H1 (cell line): Measurements from ENCODE around the gene RDM1. TPM values are rescaled to one million over a fixed set of nuclear protein-coding genes. Genes with fewer than 3 reads are reported as not detected.

ENCODE experiments used
- CTCF ChIA-PET: fragments of 300-600 bp; sonication (Branson Sonifier 250); formaldehyde crosslinking; loops from one replicate; lab custom pipeline; 2021; ENCODE audit not compliant: partially characterized antibody; lab: Charles Lee
- POLR2A ChIA-PET: fragments of 300-600 bp; sonication (Branson Sonifier 250); formaldehyde crosslinking; loops from one replicate; lab custom pipeline; 2021; ENCODE audit warnings: inconsistent platforms; ENCODE audit not compliant: partially characterized antibody; lab: Charles Lee
- DNase-seq, 2 experiments: peaks; one replicate each; pipeline versions ENCODE4 v3.0.0 to v3.0.0-alpha.2; 2010 to 2022; ENCODE audit warnings: low spot score in 2 of 2, low read depth in 1 of 2, mixed read lengths in 1 of 2
- FAIRE-seq: peaks from 2 replicates; lab custom pipeline; 2011; peaks lifted over from hg19 to GRCh38; lab: Jason Lieb, UNC
- H2AFZ ChIP-seq: 2 replicates; pipeline ENCODE4 v1.8.1; 2012; ENCODE audit warnings: low read length, inconsistent platforms
- H2AK5ac ChIP-seq: 2 replicates; pipeline ENCODE4 v1.6.1; 2013; ENCODE audit warnings: low read depth, low read length
- H2BK120ac ChIP-seq: replicated peaks from 2 replicates; pipeline ENCODE3; 2013; ENCODE audit warnings: low read depth, low read length, inconsistent platforms
- H2BK12ac ChIP-seq: 2 replicates; pipeline ENCODE4 v1.6.1; 2013; ENCODE audit warnings: low read depth, low read length
- H2BK15ac ChIP-seq: 2 replicates; pipeline ENCODE4 v1.6.1; 2013; ENCODE audit warnings: low read length
- H2BK20ac ChIP-seq: 2 replicates; pipeline ENCODE4 v1.6.1; 2013; ENCODE audit warnings: low read length
- H2BK5ac ChIP-seq: 2 replicates; pipeline ENCODE4 v1.6.1; 2013; ENCODE audit warnings: low read depth, low read length
- H3K14ac ChIP-seq: 2 replicates; pipeline ENCODE4 v1.6.1; 2013; ENCODE audit warnings: inconsistent platforms; ENCODE audit not compliant: insufficient read length
- H3K18ac ChIP-seq: 2 replicates; pipeline ENCODE4 v1.6.1; 2013; ENCODE audit warnings: low read length; ENCODE audit errors: extremely low read depth
- H3K23ac ChIP-seq: 2 replicates; pipeline ENCODE4 v1.6.1; 2013; ENCODE audit warnings: inconsistent platforms; ENCODE audit not compliant: insufficient read length
- H3K23me2 ChIP-seq: 2 replicates; pipeline ENCODE4 v1.6.1; 2013; ENCODE audit warnings: low read depth, low read length
- H3K27ac ChIP-seq: 2 replicates; pipeline ENCODE4 v1.6.1; 2011; ENCODE audit warnings: low read depth, low read length, inconsistent platforms
- H3K27me3 ChIP-seq, 4 experiments: replicated peaks in 1 of 4; 1 replicate in 1 of 4; 2 replicates in 3 of 4; pipeline versions ENCODE4 v1.6.1 to v1.8.1; 2011 to 2013; ENCODE audit warnings: low read length in 3 of 4, mild to moderate bottlenecking in 3 of 4, inconsistent platforms in 2 of 4, mixed read lengths in 2 of 4, moderate library complexity in 1 of 4; ENCODE audit not compliant: control insufficient read depth in 3 of 4, insufficient read depth in 3 of 4; ENCODE audit errors: extremely low read depth in 1 of 4
- H3K36me3 ChIP-seq, 4 experiments: 2 replicates each; pipeline versions ENCODE4 v1.6.1 to v1.8.1; 2011 to 2013; ENCODE audit warnings: mild to moderate bottlenecking in 4 of 4, low read length in 3 of 4, moderate library complexity in 2 of 4, control low read depth in 1 of 4, inconsistent platforms in 1 of 4; ENCODE audit not compliant: insufficient read depth in 4 of 4, control insufficient read depth in 2 of 4
- H3K4ac ChIP-seq: replicated peaks from 2 replicates; pipeline ENCODE3; 2013; ENCODE audit warnings: low read length, low read depth, mixed read lengths, inconsistent platforms; ENCODE audit not compliant: insufficient read length
- H3K4me1 ChIP-seq, 4 experiments: replicated peaks in 1 of 4; 1 replicate in 1 of 4; 2 replicates in 3 of 4; pipeline versions ENCODE4 v1.6.1 to v1.8.1; 2011 to 2013; ENCODE audit warnings: low read length in 3 of 4, inconsistent platforms in 2 of 4, mixed read lengths in 1 of 4; ENCODE audit not compliant: insufficient read depth in 4 of 4, control insufficient read depth in 3 of 4
- H3K4me2 ChIP-seq, 2 experiments: 2 replicates each; pipeline versions ENCODE4 v1.6.1 to v1.8.1; 2011 to 2013; ENCODE audit warnings: low read depth in 2 of 2, low read length in 2 of 2, control low read depth in 1 of 2, inconsistent platforms in 1 of 2, mild to moderate bottlenecking in 1 of 2; ENCODE audit not compliant: insufficient read depth in 1 of 2
- H3K4me3 ChIP-seq, 4 experiments: fragments of 200-600, 300-600 bp in 1 of 4; sonication (generic), shearing (Covaris generic), sonication (Bioruptor Twin) in 1 of 4; 2 replicates each; pipeline versions ENCODE4 v1.5.1 to v1.8.1; 2011 to 2016; ENCODE audit warnings: low read length in 4 of 4, low read depth in 3 of 4, control low read depth in 2 of 4, inconsistent platforms in 2 of 4, mild to moderate bottlenecking in 2 of 4, mixed read lengths in 1 of 4, moderate library complexity in 1 of 4; ENCODE audit not compliant: insufficient read depth in 2 of 4; ENCODE audit errors: extremely low read depth in 1 of 4
- H3K56ac ChIP-seq: replicated peaks from 2 replicates; pipeline ENCODE3; 2013; ENCODE audit warnings: low read depth, mild to moderate bottlenecking, mixed read lengths, low read length, inconsistent platforms; ENCODE audit not compliant: insufficient read length
- H3K79me1 ChIP-seq: 2 replicates; pipeline ENCODE4 v1.6.1; 2013; ENCODE audit warnings: low read depth, low read length, control low read depth
- H3K79me2 ChIP-seq, 2 experiments: 2 replicates each; pipeline versions ENCODE4 v1.6.1 to v1.8.1; 2012 to 2013; ENCODE audit warnings: low read length in 2 of 2, mild to moderate bottlenecking in 2 of 2, inconsistent platforms in 1 of 2; ENCODE audit not compliant: insufficient read depth in 2 of 2, control insufficient read depth in 1 of 2
- H3K9ac ChIP-seq, 4 experiments: replicated peaks in 1 of 4; 1 replicate in 1 of 4; 2 replicates in 3 of 4; pipeline versions ENCODE4 v1.6.1 to v1.8.1; 2011 to 2013; ENCODE audit warnings: low read depth in 3 of 4, low read length in 3 of 4, control low read depth in 2 of 4, mild to moderate bottlenecking in 2 of 4, moderate library complexity in 2 of 4, inconsistent platforms in 1 of 4; ENCODE audit errors: extremely low read depth in 1 of 4
- H3K9me3 ChIP-seq, 2 experiments: 2 replicates each; pipeline versions ENCODE4 v1.6.1 to v1.8.1; 2012 to 2013; ENCODE audit warnings: mild to moderate bottlenecking in 2 of 2, moderate library complexity in 2 of 2, control low read depth in 1 of 2, inconsistent platforms in 1 of 2, low read depth in 1 of 2, low read length in 1 of 2, mixed read lengths in 1 of 2; ENCODE audit not compliant: insufficient read depth in 2 of 2
- H4K20me1 ChIP-seq, 2 experiments: replicated peaks in 1 of 2; 2 replicates each; pipeline versions ENCODE3 to v1.8.1; 2011 to 2013; ENCODE audit warnings: inconsistent platforms in 2 of 2, low read length in 2 of 2, mild to moderate bottlenecking in 1 of 2; ENCODE audit not compliant: insufficient read depth in 2 of 2, control insufficient read depth in 1 of 2
- H4K5ac ChIP-seq: 2 replicates; pipeline ENCODE4 v1.6.1; 2013; ENCODE audit warnings: low read length, low read depth, mixed read lengths, inconsistent platforms; ENCODE audit not compliant: insufficient read length
- H4K8ac ChIP-seq: 2 replicates; pipeline ENCODE4 v1.8.0; 2013; ENCODE audit warnings: mild to moderate bottlenecking, moderate library complexity, low read length, inconsistent platforms; ENCODE audit not compliant: insufficient read depth; ENCODE audit errors: extremely low read depth
- H4K91ac ChIP-seq: replicated peaks from 2 replicates; pipeline ENCODE3; 2013; ENCODE audit warnings: low read length, mixed read lengths, inconsistent platforms; ENCODE audit not compliant: insufficient read length
- BCL11A ChIP-seq, 2 experiments: IDR thresholded peaks; one replicate each; pipeline ENCODE4 v1.6.1; 2011; ENCODE audit warnings: low read depth in 2 of 2, low read length in 2 of 2, mild to moderate bottlenecking in 2 of 2
- CEBPB ChIP-seq: IDR thresholded peaks from 2 replicates; pipeline ENCODE4 v1.6.1; 2012; ENCODE audit warnings: low read depth, low read length
- CTBP2 ChIP-seq: IDR thresholded peaks from 2 replicates; pipeline ENCODE4 v1.7.0; 2011; ENCODE audit warnings: borderline replicate concordance, mild to moderate bottlenecking, moderate library complexity, mixed read lengths, low read length; ENCODE audit not compliant: insufficient read depth, insufficient read length
- FOSL1 ChIP-seq: IDR thresholded peaks from 2 replicates; pipeline ENCODE4 v1.6.1; 2011; ENCODE audit warnings: mild to moderate bottlenecking, low read depth, low read length, moderate library complexity; ENCODE audit not compliant: insufficient read depth
- JUN ChIP-seq: IDR thresholded peaks from 2 replicates; pipeline ENCODE4 v1.6.1; 2011; ENCODE audit warnings: low read depth, mild to moderate bottlenecking, improper control_type of control experiment, low read length
- MAFK ChIP-seq: IDR thresholded peaks from 2 replicates; pipeline ENCODE4 v1.6.1; 2012; ENCODE audit warnings: low read depth, mild to moderate bottlenecking, improper control_type of control experiment, low read length
- RXRA ChIP-seq: IDR thresholded peaks from 2 replicates; pipeline ENCODE4 v1.6.1; 2011; ENCODE audit warnings: low read depth, mild to moderate bottlenecking, low read length, moderate library complexity; ENCODE audit not compliant: insufficient read depth
- SIX5 ChIP-seq: IDR thresholded peaks from 2 replicates; pipeline ENCODE4 v1.6.1; 2011; ENCODE audit warnings: mild to moderate bottlenecking, low read depth, low read length
- SP4 ChIP-seq: IDR thresholded peaks from 2 replicates; pipeline ENCODE4 v1.6.1; 2012; ENCODE audit warnings: low read length, inconsistent platforms
- TAF1 ChIP-seq: IDR thresholded peaks from 2 replicates; pipeline ENCODE4 v1.6.1; 2011; ENCODE audit warnings: mild to moderate bottlenecking, low read depth, low read length
- TAF7 ChIP-seq: optimal IDR thresholded peaks from 2 replicates; pipeline ENCODE3; 2011; ENCODE audit warnings: low read depth, mild to moderate bottlenecking, inconsistent platforms, low read length, moderate library complexity, borderline replicate concordance
- WGBS, 2 experiments: shearing (Covaris generic) in 1 of 2; methylation state at CpG; one replicate each; pipeline versions ENCODE4 v1.1.6 to v1.1.7; 2013 to 2015; ENCODE audit warnings: low lambda C conversion rate in 2 of 2, mixed read lengths in 2 of 2, inconsistent platforms in 1 of 2, low coverage in 1 of 2, missing lambda C conversion rate in 1 of 2; ENCODE audit not compliant: insufficient replicate concordance in 2 of 2, insufficient coverage in 1 of 2, insufficient read length in 1 of 2; ENCODE audit errors: extremely low coverage in 1 of 2, missing lambda C conversion rate in 1 of 2; 5-methylcytosine and 5-hydroxymethylcytosine counted together
- polyA plus RNA-seq, 7 experiments: library from polyadenylated mRNA; depleted of rRNA in 3 of 7; stranded (reverse) in 5 of 7; unstranded in 2 of 7; fragments of >200 nt in 5 of 7; fragments of 200-250 nt in 2 of 7; gene quantifications; 1 replicate in 5 of 7; 2 replicates in 1 of 7; 4 replicates in 1 of 7; pipeline versions ENCODE4 v1.2.1 to v1.2.3, GENCODE V29; 2011 to 2013; ENCODE audit warnings: missing spikeins in 2 of 7, mixed read lengths in 2 of 7
- total RNA-seq: library from RNA; stranded (reverse); fragmentation: NEBNext Ultra II Directional; extraction: Animal tissue kit (Norgen Biotek cat#: 25700); gene quantifications from 2 replicates; pipeline ENCODE4 v1.2.1, GENCODE V29; 2021
- TF ChIP-seq, protein P1 (sequence below): IDR thresholded peaks from 2 replicates; pipeline ENCODE4 v1.6.1; 2012; ENCODE audit warnings: inconsistent platforms
- TF ChIP-seq, protein P2 (sequence below): IDR thresholded peaks from 2 replicates; pipeline ENCODE4 v1.6.1; 2011; ENCODE audit warnings: low read length, improper control_type of control experiment

RDM1 gene
- total and polyA plus RNA-seq, 2 of the 8 experiments (the other 6 are each of a cell fraction or from before 2014, with no cell fraction given) = 7.3 to 9.7 TPM

DNA sequence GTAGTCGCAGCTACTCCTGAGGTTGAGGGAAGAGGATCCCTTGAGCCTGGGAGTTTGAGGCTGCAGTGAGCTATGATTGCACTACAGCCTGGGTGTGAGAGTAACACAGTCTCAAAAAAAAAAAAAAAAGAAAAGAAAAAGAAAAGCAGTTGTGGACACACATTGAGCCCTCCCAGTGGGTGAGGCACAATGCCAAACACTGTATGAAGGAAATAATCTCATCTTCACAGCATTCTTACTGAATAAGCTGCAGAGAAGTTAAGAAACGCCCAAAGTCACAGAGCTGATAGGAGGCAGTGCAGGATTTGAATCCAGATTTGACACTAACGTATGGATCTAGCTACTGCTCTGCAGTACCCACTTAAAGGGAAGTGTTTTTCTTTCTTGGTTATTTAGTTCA is 18.8 kb upstream of the RDM1 start:
- no peak overlapping the region for H2BK120ac ChIP-seq
- H3K79me1 ChIP-seq = no peaks in the 10 kb centered on the region
- H3K27ac ChIP-seq = no peak overlapping the region
- H2AFZ ChIP-seq = no peak overlapping the region
- no peak overlapping the region for H3K14ac ChIP-seq
- H2AK5ac ChIP-seq = no peak overlapping the region
- no peak overlapping the region for H3K4me3 ChIP-seq
- 88% methylated on average over 3 of the region's 3 CpGs; no CpG with 5 or more reads in 1 of the 2 experiments for WGBS, 2 experiments
- no peak overlapping the region for H3K23ac ChIP-seq
- no peak overlapping the region for H3K4ac ChIP-seq
- H3K79me2 ChIP-seq = no peaks in the 10 kb centered on the region
- no peaks in the 10 kb centered on the region for H3K27me3 ChIP-seq
- no peak overlapping the region for H4K91ac ChIP-seq
- no peak overlapping the region for H2BK5ac ChIP-seq
- H3K56ac ChIP-seq = no peak overlapping the region
- H3K23me2 ChIP-seq = no peaks in the 10 kb centered on the region
- H3K9ac ChIP-seq = no peak overlapping the region
- DNase-seq (no peak), FAIRE-seq (no peak)
- H4K8ac ChIP-seq = no peak overlapping the region
- no peak overlapping the region for H4K5ac ChIP-seq
- H2BK20ac ChIP-seq = no peak overlapping the region
- no peak overlapping the region for H2BK12ac ChIP-seq
- no peak overlapping the region for H2BK15ac ChIP-seq
- ChIA-PET POLR2A (no interaction called here), CTCF (interaction anchor here (1.0 to 1.4 kb wide), 3 partner anchors 17 to 27 kb away, joined by 3 to 8 read pairs (median 3); no protein-coding TSS in a partner anchor)
- H3K36me3 ChIP-seq = no peaks in the 10 kb centered on the region
- no peak overlapping the region for H3K18ac ChIP-seq
- H3K4me1 ChIP-seq = peaks cover 0 to 7% (median 2%) of the 10 kb centered on the region in 4 experiments; a peak in 4 of 7 replicates
- no peaks in the 10 kb centered on the region for H3K9me3 ChIP-seq
- no peak overlapping the region for H3K4me2 ChIP-seq
- no peaks in the 10 kb centered on the region for H4K20me1 ChIP-seq
- TF ChIP-seq RXRA = no peak
- TF ChIP-seq, protein P1, sequence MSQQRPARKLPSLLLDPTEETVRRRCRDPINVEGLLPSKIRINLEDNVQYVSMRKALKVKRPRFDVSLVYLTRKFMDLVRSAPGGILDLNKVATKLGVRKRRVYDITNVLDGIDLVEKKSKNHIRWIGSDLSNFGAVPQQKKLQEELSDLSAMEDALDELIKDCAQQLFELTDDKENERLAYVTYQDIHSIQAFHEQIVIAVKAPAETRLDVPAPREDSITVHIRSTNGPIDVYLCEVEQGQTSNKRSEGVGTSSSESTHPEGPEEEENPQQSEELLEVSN = no peak
- no peak for TF ChIP-seq TAF1
- no peak for TF ChIP-seq FOSL1
- TF ChIP-seq MAFK = no peak
- no peak for TF ChIP-seq CTBP2
- TF ChIP-seq, protein P2, sequence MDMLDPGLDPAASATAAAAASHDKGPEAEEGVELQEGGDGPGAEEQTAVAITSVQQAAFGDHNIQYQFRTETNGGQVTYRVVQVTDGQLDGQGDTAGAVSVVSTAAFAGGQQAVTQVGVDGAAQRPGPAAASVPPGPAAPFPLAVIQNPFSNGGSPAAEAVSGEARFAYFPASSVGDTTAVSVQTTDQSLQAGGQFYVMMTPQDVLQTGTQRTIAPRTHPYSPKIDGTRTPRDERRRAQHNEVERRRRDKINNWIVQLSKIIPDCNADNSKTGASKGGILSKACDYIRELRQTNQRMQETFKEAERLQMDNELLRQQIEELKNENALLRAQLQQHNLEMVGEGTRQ = no peak
- TF ChIP-seq BCL11A (IDR thresholded peaks at IDR 0.05; ENCODE audit: low read depth in 2 of 2, low read length in 2 of 2) = no peak
- no peak for TF ChIP-seq SP4
- TF ChIP-seq SIX5 = no peak
- TF ChIP-seq CEBPB = no peak
- TF ChIP-seq TAF7 = no peak
- no peak for TF ChIP-seq JUN
